ENCODE data around the gene INSM1.

Gene INSM1

DNA sequence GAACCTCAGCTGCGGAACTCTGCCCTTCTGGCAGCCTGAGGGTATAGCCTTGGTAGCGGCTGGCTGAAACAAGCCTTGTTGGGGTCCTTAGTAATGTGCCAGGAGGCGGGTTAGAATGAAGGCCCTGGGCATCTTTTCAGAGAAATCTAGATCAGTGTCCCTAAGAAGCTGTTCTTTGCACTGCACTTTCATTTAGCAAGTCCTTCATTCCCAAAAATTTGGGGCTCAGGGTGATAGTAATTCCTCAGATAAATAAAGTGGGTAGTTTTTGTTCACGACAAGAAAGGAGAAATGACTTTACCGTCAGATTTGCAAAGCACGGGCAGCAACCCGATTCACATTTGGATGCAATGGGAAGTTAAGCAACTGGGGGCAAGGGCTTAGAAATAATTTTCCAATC is 3.2 kb downstream of the INSM1 start:
- TF ChIP-seq CEBPB (IDR thresholded peaks at IDR 0.05) (no peak), CREB1 (IDR thresholded peaks at IDR 0.05; ENCODE audit: low read depth) (no peak), ZBTB7A (IDR thresholded peaks at IDR 0.05; ENCODE audit: low read depth) (no peak), RAD21 (IDR thresholded peaks at IDR 0.05; ENCODE audit: low read depth) (no peak), EGR1 (IDR thresholded peaks at IDR 0.05) (no peak), TAF1 (IDR thresholded peaks at IDR 0.05; ENCODE audit: low read depth) (no peak), FOXM1 (IDR thresholded peaks at IDR 0.05; ENCODE audit: borderline replicate concordance, low read depth) (no peak), TEAD4 (IDR thresholded peaks at IDR 0.05) (no peak), YY1 (IDR thresholded peaks at IDR 0.05; ENCODE audit: low read depth) (no peak), TCF12 (IDR thresholded peaks at IDR 0.05; ENCODE audit: low read depth) (no peak), NFIC (IDR thresholded peaks at IDR 0.05) (no peak), EP300 (IDR thresholded peaks at IDR 0.05; ENCODE audit: borderline replicate concordance) (no peak)
- TF ChIP-seq, protein P1, sequence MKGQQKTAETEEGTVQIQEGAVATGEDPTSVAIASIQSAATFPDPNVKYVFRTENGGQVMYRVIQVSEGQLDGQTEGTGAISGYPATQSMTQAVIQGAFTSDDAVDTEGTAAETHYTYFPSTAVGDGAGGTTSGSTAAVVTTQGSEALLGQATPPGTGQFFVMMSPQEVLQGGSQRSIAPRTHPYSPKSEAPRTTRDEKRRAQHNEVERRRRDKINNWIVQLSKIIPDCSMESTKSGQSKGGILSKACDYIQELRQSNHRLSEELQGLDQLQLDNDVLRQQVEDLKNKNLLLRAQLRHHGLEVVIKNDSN (IDR thresholded peaks at IDR 0.05): no peak
- TF ChIP-seq, protein P2, sequence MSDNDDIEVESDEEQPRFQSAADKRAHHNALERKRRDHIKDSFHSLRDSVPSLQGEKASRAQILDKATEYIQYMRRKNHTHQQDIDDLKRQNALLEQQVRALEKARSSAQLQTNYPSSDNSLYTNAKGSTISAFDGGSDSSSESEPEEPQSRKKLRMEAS (IDR thresholded peaks at IDR 0.05): no peak

DNA sequence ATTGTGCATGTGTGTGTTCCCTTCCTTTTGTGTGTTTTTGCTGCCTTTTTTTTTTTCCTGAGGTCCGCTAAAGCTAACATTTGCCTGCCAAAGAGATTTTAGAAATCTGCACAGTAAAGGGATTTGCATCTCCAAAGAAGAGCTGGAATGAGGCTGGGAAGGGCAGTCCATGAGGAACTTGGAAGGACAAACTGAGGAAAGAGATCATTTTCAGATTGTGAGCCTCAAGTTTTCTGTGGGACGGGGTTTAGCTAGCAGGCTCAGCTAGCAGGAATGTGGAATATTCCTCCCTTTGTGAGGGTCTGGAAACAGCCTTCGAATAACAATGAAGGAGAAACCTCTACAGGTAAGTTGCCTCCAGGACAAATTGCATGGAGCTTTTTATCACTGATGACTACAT is 3.8 kb downstream of the INSM1 start:
- TF ChIP-seq TEAD4 (IDR thresholded peaks at IDR 0.05) (no peak), EGR1 (IDR thresholded peaks at IDR 0.05) (no peak), RAD21 (IDR thresholded peaks at IDR 0.05; ENCODE audit: low read depth) (no peak), EP300 (IDR thresholded peaks at IDR 0.05; ENCODE audit: borderline replicate concordance) (no peak), YY1 (IDR thresholded peaks at IDR 0.05; ENCODE audit: low read depth) (no peak), TCF12 (IDR thresholded peaks at IDR 0.05; ENCODE audit: low read depth) (no peak)
- TF ChIP-seq, protein P2 (IDR thresholded peaks at IDR 0.05): no peak
- TF ChIP-seq, protein P1 (IDR thresholded peaks at IDR 0.05): no peak
- TF ChIP-seq, protein P3, sequence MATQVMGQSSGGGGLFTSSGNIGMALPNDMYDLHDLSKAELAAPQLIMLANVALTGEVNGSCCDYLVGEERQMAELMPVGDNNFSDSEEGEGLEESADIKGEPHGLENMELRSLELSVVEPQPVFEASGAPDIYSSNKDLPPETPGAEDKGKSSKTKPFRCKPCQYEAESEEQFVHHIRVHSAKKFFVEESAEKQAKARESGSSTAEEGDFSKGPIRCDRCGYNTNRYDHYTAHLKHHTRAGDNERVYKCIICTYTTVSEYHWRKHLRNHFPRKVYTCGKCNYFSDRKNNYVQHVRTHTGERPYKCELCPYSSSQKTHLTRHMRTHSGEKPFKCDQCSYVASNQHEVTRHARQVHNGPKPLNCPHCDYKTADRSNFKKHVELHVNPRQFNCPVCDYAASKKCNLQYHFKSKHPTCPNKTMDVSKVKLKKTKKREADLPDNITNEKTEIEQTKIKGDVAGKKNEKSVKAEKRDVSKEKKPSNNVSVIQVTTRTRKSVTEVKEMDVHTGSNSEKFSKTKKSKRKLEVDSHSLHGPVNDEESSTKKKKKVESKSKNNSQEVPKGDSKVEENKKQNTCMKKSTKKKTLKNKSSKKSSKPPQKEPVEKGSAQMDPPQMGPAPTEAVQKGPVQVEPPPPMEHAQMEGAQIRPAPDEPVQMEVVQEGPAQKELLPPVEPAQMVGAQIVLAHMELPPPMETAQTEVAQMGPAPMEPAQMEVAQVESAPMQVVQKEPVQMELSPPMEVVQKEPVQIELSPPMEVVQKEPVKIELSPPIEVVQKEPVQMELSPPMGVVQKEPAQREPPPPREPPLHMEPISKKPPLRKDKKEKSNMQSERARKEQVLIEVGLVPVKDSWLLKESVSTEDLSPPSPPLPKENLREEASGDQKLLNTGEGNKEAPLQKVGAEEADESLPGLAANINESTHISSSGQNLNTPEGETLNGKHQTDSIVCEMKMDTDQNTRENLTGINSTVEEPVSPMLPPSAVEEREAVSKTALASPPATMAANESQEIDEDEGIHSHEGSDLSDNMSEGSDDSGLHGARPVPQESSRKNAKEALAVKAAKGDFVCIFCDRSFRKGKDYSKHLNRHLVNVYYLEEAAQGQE (IDR thresholded peaks at IDR 0.05; ENCODE audit: low read depth): no peak

DNA sequence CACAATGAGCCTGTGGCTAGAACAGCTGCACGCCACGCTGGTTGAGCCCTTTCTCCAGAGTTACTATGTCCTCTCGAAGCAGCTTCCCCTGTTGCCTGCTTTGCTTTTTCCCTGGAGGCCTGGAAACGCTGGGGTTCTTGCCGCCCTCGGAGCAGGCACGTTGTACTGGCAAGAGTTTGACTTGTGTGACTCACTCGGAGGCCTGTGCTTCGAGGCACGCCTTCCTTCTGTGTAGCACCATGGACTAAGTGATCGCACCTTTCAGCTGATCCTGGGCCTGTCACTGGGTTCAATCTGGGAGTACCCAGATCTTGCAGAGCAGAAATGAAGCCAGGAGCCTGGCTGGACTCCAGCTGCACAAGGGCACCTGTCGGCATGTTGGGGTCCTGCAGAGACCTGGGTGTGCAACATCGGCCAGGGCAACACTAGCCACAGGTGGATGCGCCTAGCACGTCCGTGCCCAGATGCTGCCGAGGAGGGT is 5.2 kb downstream of the INSM1 start:
- TF ChIP-seq TEAD4 (IDR thresholded peaks at IDR 0.05) (no peak), NFIC (IDR thresholded peaks at IDR 0.05) (no peak), ZBTB7A (IDR thresholded peaks at IDR 0.05; ENCODE audit: low read depth) (no peak), FOXM1 (IDR thresholded peaks at IDR 0.05; ENCODE audit: borderline replicate concordance, low read depth) (no peak), TAF1 (IDR thresholded peaks at IDR 0.05; ENCODE audit: low read depth) (no peak), RAD21 (IDR thresholded peaks at IDR 0.05; ENCODE audit: low read depth) (no peak), EGR1 (IDR thresholded peaks at IDR 0.05) (no peak)
- TF ChIP-seq, protein P3 (IDR thresholded peaks at IDR 0.05; ENCODE audit: low read depth): no peak
- TF ChIP-seq, protein P1 (IDR thresholded peaks at IDR 0.05): no peak

DNA sequence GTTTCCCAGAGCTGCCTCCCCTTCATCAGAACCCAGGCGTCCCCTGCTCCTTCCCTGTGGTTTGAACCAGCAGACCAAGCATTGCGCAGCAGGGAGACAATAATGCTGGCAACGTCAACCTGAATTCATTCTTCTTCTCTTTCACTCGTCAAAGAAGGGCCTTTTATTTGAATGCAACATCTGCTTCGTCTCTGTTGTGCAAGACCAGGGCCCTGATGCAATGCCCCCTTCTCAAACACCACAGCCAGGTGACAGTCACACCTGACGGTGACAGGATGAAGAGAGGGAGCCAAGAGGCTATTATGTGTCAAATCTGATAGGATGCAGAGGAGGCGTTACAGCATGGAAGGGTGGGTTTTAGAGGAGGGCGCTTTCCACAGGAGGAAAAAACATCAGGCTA is 8.0 kb downstream of the INSM1 start:
- TF ChIP-seq TCF12 (IDR thresholded peaks at IDR 0.05; ENCODE audit: low read depth) (no peak), CEBPB (IDR thresholded peaks at IDR 0.05) (no peak), YY1 (IDR thresholded peaks at IDR 0.05; ENCODE audit: low read depth) (no peak), FOXM1 (IDR thresholded peaks at IDR 0.05; ENCODE audit: borderline replicate concordance, low read depth) (no peak), CREB1 (IDR thresholded peaks at IDR 0.05; ENCODE audit: low read depth) (no peak), EGR1 (IDR thresholded peaks at IDR 0.05) (no peak), TEAD4 (IDR thresholded peaks at IDR 0.05) (no peak), TAF1 (IDR thresholded peaks at IDR 0.05; ENCODE audit: low read depth) (no peak), ZBTB7A (IDR thresholded peaks at IDR 0.05; ENCODE audit: low read depth) (no peak), EP300 (IDR thresholded peaks at IDR 0.05; ENCODE audit: borderline replicate concordance) (no peak), RAD21 (IDR thresholded peaks at IDR 0.05; ENCODE audit: low read depth) (no peak)
- TF ChIP-seq, protein P3 (IDR thresholded peaks at IDR 0.05; ENCODE audit: low read depth): no peak
- TF ChIP-seq, protein P1 (IDR thresholded peaks at IDR 0.05): no peak
- TF ChIP-seq, protein P2 (IDR thresholded peaks at IDR 0.05): no peak

All from Ishikawa (cell line).